HUES48 (cell line): Measurements from ENCODE around the gene ASB15.

Experiments used
- H3K27ac ChIP-seq: one replicate; pipeline ENCODE4 v1.7.0; 2013; ENCODE audit warnings: low read depth, low read length, inconsistent platforms
- H3K27me3 ChIP-seq: 2 replicates; pipeline ENCODE4 v1.6.1; 2013; ENCODE audit warnings: mild to moderate bottlenecking, low read length; ENCODE audit not compliant: control insufficient read depth, insufficient read depth
- H3K36me3 ChIP-seq: 2 replicates; pipeline ENCODE4 v1.6.1; 2013; ENCODE audit warnings: low read length; ENCODE audit not compliant: control insufficient read depth, insufficient read depth
- H3K4me1 ChIP-seq: 2 replicates; pipeline ENCODE4 v1.6.1; 2013; ENCODE audit warnings: mild to moderate bottlenecking, low read length; ENCODE audit not compliant: control insufficient read depth, insufficient read depth
- H3K4me3 ChIP-seq: 2 replicates; pipeline ENCODE4 v1.5.1; 2013; ENCODE audit warnings: mild to moderate bottlenecking, low read depth, low read length
- H3K9ac ChIP-seq: 2 replicates; pipeline ENCODE4 v1.6.1; 2013; ENCODE audit warnings: mild to moderate bottlenecking, low read depth, low read length, moderate library complexity
- H3K9me3 ChIP-seq: 2 replicates; pipeline ENCODE4 v1.6.1; 2013; ENCODE audit warnings: low read length; ENCODE audit not compliant: control insufficient read depth, insufficient read depth

Gene ASB15

DNA sequence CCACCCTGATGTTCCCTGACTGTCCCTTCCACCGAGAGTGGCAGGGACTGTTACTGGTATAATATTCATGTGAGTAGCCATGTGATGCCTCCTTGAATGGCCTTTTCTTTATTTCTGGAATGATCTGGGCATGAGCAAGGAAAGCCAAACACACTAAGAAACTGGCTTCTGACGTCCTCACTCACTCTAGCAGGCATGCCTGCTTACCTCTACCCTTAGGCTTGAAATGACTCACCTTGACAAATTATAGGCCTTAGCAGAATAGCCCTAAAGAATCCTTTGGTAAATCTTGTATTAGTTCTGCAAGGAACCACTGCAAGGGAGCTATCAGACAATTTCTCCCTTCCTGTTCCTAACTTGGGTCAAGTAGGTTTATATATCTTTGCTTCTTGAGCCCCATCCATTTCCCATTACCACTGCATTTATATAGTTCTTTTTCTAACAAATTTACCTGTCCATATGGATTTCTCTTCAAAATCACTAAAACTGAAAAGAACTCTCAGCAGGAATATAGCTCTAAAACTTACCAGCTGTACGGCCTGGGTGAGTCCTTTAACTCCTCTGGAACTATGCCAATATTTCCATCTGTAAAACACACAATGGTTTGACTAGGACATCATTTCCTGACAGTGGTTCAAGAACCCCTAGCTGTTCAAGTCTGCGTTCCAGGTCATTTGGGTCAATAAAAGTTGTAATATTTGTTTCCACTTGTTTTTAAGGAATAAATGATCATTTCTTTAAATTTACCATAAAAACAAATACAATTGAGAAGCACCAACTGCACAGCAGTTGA, 31.0 kb upstream of the ASB15 start:
- Histone ChIP-seq H3K9me3 (no peaks in the 10 kb centered on the region), H3K27me3 (no peaks in the 10 kb centered on the region), H3K27ac (no peak overlapping the region), H3K4me3 (no peak overlapping the region), H3K4me1 (peaks cover 21% of the 10 kb centered on the region), H3K36me3 (no peaks in the 10 kb centered on the region), H3K9ac (no peak overlapping the region)

DNA sequence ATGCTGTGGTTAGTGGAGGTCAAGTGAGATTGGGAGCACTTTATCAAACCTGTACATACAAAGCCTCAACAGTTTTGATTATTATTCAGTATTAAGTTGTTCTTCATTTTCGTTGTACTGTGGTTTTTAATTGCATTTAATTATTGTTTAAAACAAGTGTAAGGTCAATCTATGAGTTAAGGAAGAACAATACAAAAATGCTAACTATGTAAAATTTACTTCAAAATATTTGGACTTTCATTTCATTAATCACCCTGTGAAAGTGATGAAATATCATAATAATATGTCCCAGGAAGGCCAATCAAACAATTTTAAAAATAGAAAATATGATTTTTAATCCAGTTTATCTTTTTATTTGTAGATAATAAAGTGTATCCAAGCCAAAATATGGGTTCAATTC, 30.4 kb upstream of the ASB15 start:
- Histone ChIP-seq H3K36me3 (no peaks in the 10 kb centered on the region), H3K9ac (no peak overlapping the region), H3K4me3 (no peak overlapping the region), H3K9me3 (no peaks in the 10 kb centered on the region), H3K4me1 (peaks cover 25% of the 10 kb centered on the region), H3K27ac (no peak overlapping the region), H3K27me3 (no peaks in the 10 kb centered on the region)

DNA sequence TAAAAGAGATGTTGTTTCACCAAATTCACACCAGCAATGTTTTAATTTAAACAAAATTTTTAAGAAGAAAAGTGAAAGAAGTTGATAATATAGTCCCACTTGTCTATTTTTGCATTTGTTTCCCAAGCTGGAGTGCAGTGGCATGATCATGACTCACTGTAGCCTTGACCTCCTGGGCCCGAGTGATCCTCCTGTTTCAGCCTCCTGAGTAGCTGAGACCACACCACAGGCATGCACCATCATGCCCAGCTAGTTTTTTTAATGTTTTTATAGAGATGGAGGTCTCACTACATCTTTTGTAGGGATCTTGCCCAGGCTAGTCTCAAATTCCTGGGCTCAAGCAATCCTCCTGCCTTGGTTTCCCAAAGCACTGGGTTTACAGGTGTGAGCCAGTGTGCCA, 29.9 kb upstream of the ASB15 start:
- Histone ChIP-seq H3K27me3 (no peaks in the 10 kb centered on the region), H3K27ac (no peak overlapping the region), H3K4me1 (peaks cover 30% of the 10 kb centered on the region), H3K4me3 (no peak overlapping the region), H3K9me3 (no peaks in the 10 kb centered on the region), H3K9ac (no peak overlapping the region), H3K36me3 (no peaks in the 10 kb centered on the region)

DNA sequence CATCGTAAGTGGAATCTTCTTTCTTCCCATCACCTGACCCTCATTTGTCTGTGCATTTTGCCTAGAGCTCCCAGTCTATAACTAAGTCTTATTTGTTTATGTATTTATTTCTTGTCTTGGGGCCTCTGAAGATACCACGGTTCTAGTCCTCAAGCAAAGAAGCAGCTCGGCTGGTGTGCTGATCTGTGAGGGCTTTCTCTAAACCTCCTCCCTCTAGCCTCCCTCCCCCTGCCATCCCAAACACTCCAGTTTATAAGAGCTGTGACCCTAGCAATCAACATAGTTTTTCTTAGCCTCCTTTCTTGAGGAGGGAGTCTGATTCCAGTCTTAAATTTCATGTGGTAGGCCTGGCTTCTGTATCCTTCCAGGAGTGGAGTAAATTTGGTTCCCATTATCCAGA, 28.3 kb upstream of the ASB15 start:
- no peak overlapping the region for H3K27ac ChIP-seq
- H3K27me3 ChIP-seq: no peaks in the 10 kb centered on the region
- H3K9me3 ChIP-seq: no peaks in the 10 kb centered on the region
- no peak overlapping the region for H3K4me3 ChIP-seq
- no peak overlapping the region for H3K9ac ChIP-seq
- H3K36me3 ChIP-seq: no peaks in the 10 kb centered on the region
- H3K4me1 ChIP-seq: peaks cover 30% of the 10 kb centered on the region

- H3K4me3 ChIP-seq: no peak overlapping the region
- H3K9ac ChIP-seq: no peak overlapping the region
- H3K4me1 ChIP-seq: peaks cover 30% of the 10 kb centered on the region
- H3K27me3 ChIP-seq: no peaks in the 10 kb centered on the region
- H3K27ac ChIP-seq: no peak overlapping the region
- no peaks in the 10 kb centered on the region for H3K9me3 ChIP-seq
- no peaks in the 10 kb centered on the region for H3K36me3 ChIP-seq
Observed at GRCh38 chr7:123573896-123574467, 27.6 kb upstream of the ASB15 start.

DNA sequence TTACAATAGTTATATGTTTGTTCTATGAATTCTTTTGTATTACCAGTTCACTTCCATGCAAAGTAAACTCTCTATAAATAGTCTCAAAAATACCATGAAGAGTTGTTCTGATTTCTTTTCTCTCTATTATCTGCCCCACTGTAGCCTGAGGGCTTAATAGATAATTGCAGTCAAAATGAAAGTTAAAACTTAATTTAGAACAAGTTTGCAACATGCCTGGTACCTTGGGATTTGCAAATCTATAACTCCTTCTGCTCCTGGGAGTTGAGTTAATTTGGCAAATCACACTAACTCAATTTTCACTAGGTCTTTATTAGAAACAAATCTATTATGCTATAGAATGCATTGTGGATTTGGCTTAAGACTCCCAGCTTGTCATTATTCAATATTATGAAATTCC, 22.2 kb upstream of the ASB15 start:
- Histone ChIP-seq H3K27me3 (no peaks in the 10 kb centered on the region), H3K4me1 (peaks cover 39% of the 10 kb centered on the region), H3K36me3 (no peaks in the 10 kb centered on the region), H3K9ac (no peak overlapping the region), H3K9me3 (no peaks in the 10 kb centered on the region), H3K27ac (no peak overlapping the region), H3K4me3 (no peak overlapping the region)

GRCh38 chr7:123580406-123581161, 21.0 kb upstream of the ASB15 start:
- H3K4me1 ChIP-seq: peaks cover 34% of the 10 kb centered on the region
- no peak overlapping the region for H3K27ac ChIP-seq
- no peaks in the 10 kb centered on the region for H3K36me3 ChIP-seq
- no peaks in the 10 kb centered on the region for H3K27me3 ChIP-seq
- H3K4me3 ChIP-seq: no peak overlapping the region
- no peaks in the 10 kb centered on the region for H3K9me3 ChIP-seq
- no peak overlapping the region for H3K9ac ChIP-seq

DNA sequence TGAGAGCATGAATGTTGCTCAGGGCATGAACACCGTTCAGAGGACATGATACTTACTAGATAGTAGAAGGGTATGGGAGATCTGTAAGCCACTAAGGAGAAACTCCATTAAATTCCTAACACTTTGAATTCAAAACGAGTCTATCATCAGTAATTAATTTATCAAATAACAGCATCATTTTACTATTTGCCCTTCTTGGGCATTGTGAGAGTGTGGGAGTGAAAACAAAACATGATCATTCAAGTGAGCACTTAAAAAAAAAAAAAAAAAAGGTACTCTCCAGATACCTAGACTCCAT, 20.5 kb upstream of the ASB15 start:
- Histone ChIP-seq H3K9me3 (no peaks in the 10 kb centered on the region), H3K4me1 (peaks cover 31% of the 10 kb centered on the region), H3K9ac (no peak overlapping the region), H3K27me3 (no peaks in the 10 kb centered on the region), H3K27ac (no peak overlapping the region), H3K36me3 (no peaks in the 10 kb centered on the region), H3K4me3 (no peak overlapping the region)

GRCh38 chr7:123583821-123584220, 17.8 kb upstream of the ASB15 start:
- Histone ChIP-seq H3K9ac (no peak overlapping the region), H3K9me3 (no peaks in the 10 kb centered on the region), H3K27ac (no peak overlapping the region), H3K36me3 (no peaks in the 10 kb centered on the region), H3K4me3 (no peak overlapping the region), H3K4me1 (peaks cover 26% of the 10 kb centered on the region), H3K27me3 (no peaks in the 10 kb centered on the region)

GRCh38 chr7:123588376-123588775, 13.2 kb upstream of the ASB15 start:
- Histone ChIP-seq H3K36me3 (no peaks in the 10 kb centered on the region), H3K9ac (no peak overlapping the region), H3K4me1 (peaks cover 12% of the 10 kb centered on the region; the same call in 1 of the 2 replicates), H3K4me3 (no peak overlapping the region), H3K27ac (no peak overlapping the region), H3K27me3 (no peaks in the 10 kb centered on the region), H3K9me3 (no peaks in the 10 kb centered on the region)

GRCh38 chr7:123594813-123595241, 6.8 kb upstream of the ASB15 start:
- H3K27ac ChIP-seq: no peak overlapping the region
- peak overlapping the region; percentile 30; the same call in 1 of the 2 replicates for H3K4me3 ChIP-seq
- H3K36me3 ChIP-seq: no peaks in the 10 kb centered on the region
- no peaks in the 10 kb centered on the region for H3K9me3 ChIP-seq
- no peaks in the 10 kb centered on the region for H3K27me3 ChIP-seq
- H3K4me1 ChIP-seq: peaks cover 11% of the 10 kb centered on the region
- H3K9ac ChIP-seq: no peak overlapping the region
